Common myeloid progenitor, CD34-positive (primary cell): ENCODE data around the gene ROBO1.
"Not testable (repeated sequence)": the region's sequence is repeated elsewhere in the genome, so short reads cannot be mapped to it uniquely, and the experiment has no call there.

Source experiments
- CTCF ChIA-PET: fragments of 350-600 bp; sonication (Branson Sonifier 250); formaldehyde crosslinking; loops from one replicate; lab custom pipeline; 2021; ENCODE audit warnings: antibody characterized with exemption; lab: Charles Lee
- POLR2A ChIA-PET: fragments of 350-600 bp; sonication (Branson Sonifier 250); formaldehyde crosslinking; loops from one replicate; lab custom pipeline; 2021; ENCODE audit warnings: antibody characterized with exemption; lab: Charles Lee
- DNase-seq, 3 donors: peaks; one replicate each; pipeline versions ENCODE4 v3.0.0 to v3.0.0-alpha.2; 2013
- H3K27ac ChIP-seq, 2 experiments: 1 replicate in 1 of 2; 2 replicates in 1 of 2; pipeline ENCODE4 v1.7.0; 2013; ENCODE audit warnings: inconsistent platforms in 2 of 2, low read length in 2 of 2, mild to moderate bottlenecking in 2 of 2, low read depth in 1 of 2, moderate library complexity in 1 of 2; ENCODE audit not compliant: severe bottlenecking in 2 of 2, insufficient read depth in 1 of 2, poor library complexity in 1 of 2
- H3K27me3 ChIP-seq, 5 experiments: replicated peaks in 2 of 5; 1 replicate in 3 of 5; 2 replicates in 2 of 5; pipeline versions ENCODE4 v1.6.1 to v1.7.0; 2013; ENCODE audit warnings: low read length in 4 of 5, mild to moderate bottlenecking in 2 of 5, moderate library complexity in 2 of 5, inconsistent platforms in 1 of 5; ENCODE audit not compliant: insufficient read depth in 5 of 5, control insufficient read depth in 4 of 5
- H3K36me3 ChIP-seq, 4 experiments: 1 replicate in 2 of 4; 2 replicates in 2 of 4; pipeline versions ENCODE4 v1.6.1 to v1.7.0; 2013; ENCODE audit warnings: low read length in 3 of 4, control low read depth in 1 of 4, mild to moderate bottlenecking in 1 of 4; ENCODE audit not compliant: control insufficient read depth in 4 of 4, insufficient read depth in 4 of 4
- H3K4me1 ChIP-seq, 4 experiments: 1 replicate in 3 of 4; 2 replicates in 1 of 4; pipeline versions ENCODE4 v1.6.1 to v1.7.1; 2013; ENCODE audit warnings: low read length in 3 of 4, mild to moderate bottlenecking in 3 of 4, control low read depth in 1 of 4, inconsistent platforms in 1 of 4, moderate library complexity in 1 of 4; ENCODE audit not compliant: control insufficient read depth in 4 of 4, insufficient read depth in 4 of 4; ENCODE audit errors: control extremely low read depth in 1 of 4
- H3K4me3 ChIP-seq, 7 experiments: 1 replicate in 4 of 7; 2 replicates in 3 of 7; pipeline versions ENCODE4 v1.5.1 to v1.7.0; 2013; ENCODE audit warnings: mild to moderate bottlenecking in 7 of 7, low read length in 6 of 7, moderate library complexity in 6 of 7, inconsistent platforms in 2 of 7, low read depth in 2 of 7, control low read depth in 1 of 7; ENCODE audit not compliant: insufficient read depth in 4 of 7, control insufficient read depth in 1 of 7; ENCODE audit errors: extremely low read depth in 1 of 7
- H3K9me3 ChIP-seq, 5 experiments: 1 replicate in 4 of 5; 2 replicates in 1 of 5; pipeline versions ENCODE4 v1.6.1 to v1.7.1; 2013; ENCODE audit warnings: low read length in 4 of 5, mild to moderate bottlenecking in 2 of 5, inconsistent platforms in 1 of 5, low read depth in 1 of 5, moderate library complexity in 1 of 5; ENCODE audit not compliant: control insufficient read depth in 4 of 5, insufficient read depth in 2 of 5; ENCODE audit errors: control extremely low read depth in 1 of 5
- WGBS: methylation state at CpG from one replicate; pipeline ENCODE4 v1.1.5; 2013; ENCODE audit not compliant: insufficient coverage; 5-methylcytosine and 5-hydroxymethylcytosine counted together

ROBO1 gene

DNA sequence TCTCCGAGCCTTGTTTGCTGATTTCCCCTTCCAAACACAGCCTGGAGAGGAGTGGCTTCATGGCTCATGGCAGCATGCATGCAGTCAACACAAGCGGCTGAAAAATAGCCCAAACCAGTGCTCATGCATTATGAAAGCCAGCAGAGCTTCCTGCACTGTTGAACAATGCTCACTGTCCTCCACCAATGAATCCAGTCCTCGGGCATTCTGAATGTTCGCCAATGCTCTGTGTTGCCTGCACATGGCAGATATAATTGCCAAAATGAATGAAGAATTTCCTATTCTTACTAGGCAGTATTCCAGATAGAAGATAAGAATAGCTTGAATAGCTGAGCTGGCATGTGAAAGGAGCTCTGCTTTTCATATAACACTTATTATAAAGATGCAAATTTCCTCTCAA, 252.7 kb downstream of the ROBO1 start:
- Histone ChIP-seq H3K36me3 (no peaks in the 10 kb centered on the region), H3K4me3 (no peak overlapping the region), H3K27ac (no peak overlapping the region), H3K4me1 (no peaks in the 10 kb centered on the region), H3K9me3 (no peaks in the 10 kb centered on the region), H3K27me3 (peaks cover 0 to 2% (median 0%) of the 10 kb centered on the region in 5 experiments)
- DNase-seq: no peak
- CTCF ChIA-PET: no interaction called here
- WGBS: 100% methylated on average over 2 of the region's 4 CpGs
- POLR2A ChIA-PET: no interaction called here

DNA sequence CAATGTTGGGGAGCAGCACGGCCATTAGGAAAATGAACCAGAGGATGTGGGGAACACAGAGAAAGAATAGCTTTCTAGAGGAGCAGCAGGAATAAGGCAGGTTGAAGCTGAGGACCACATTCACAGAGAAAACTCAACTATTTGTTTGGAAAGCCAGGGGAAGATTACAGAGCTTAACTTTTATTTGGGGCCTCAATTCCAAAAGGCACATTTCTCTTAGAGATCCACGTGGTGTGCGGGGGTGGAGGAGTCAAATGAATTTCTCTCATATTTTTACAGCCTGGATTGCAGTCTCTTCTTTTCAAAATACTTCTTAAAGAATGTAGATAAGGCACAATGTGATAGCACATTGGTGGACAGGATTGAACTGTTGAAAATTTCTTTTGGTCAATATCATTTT, 253.7 kb downstream of the ROBO1 start:
- DNase-seq: no peak
- Histone ChIP-seq H3K4me3 (no peak overlapping the region), H3K27ac (no peak overlapping the region), H3K4me1 (no peaks in the 10 kb centered on the region), H3K9me3 (no peaks in the 10 kb centered on the region), H3K27me3 (peaks cover 0 to 2% (median 0%) of the 10 kb centered on the region in 5 experiments), H3K36me3 (no peaks in the 10 kb centered on the region)
- POLR2A ChIA-PET: no interaction called here
- CTCF ChIA-PET: no interaction called here
- 83% methylated on average over 1 of the region's 3 CpGs for WGBS

- ChIA-PET POLR2A (no interaction called here), CTCF (no interaction called here)
- no peak overlapping the region for H3K4me3 ChIP-seq
- no peaks in the 10 kb centered on the region for H3K36me3 ChIP-seq
- no peaks in the 10 kb centered on the region for H3K4me1 ChIP-seq
- no CpG with 5 or more reads among the region's 1 CpG for WGBS
- H3K9me3 ChIP-seq: no peaks in the 10 kb centered on the region
- H3K27me3 ChIP-seq: no peaks in the 10 kb centered on the region
- no peak for DNase-seq
- no peak overlapping the region for H3K27ac ChIP-seq
These were observed 261.0 kb downstream of the ROBO1 start for GRCh38 chr3:79506751-79507150.

DNA sequence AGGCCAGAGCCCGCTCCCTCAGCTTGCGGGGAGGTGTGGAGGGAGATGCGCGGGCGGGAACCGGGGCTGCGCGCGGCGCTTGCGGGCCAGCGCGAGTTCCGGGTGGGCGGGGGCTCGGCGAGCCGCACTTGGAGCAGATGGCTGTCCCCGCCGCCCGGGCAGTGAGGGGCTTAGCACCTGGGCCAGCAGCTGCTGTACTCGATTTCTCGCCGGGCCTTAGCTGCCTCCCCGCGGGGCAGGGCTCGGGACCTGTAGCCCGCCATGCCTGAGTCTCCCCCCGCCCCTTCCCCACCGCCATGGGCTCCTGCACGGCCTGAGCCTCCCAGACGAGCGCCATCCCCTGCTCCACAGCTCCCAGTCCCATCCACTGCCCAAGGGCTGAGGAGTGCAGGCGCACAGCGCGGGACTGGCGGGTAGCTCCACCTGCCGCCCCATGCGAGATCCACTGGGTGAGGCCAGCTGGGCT, 265.5 kb downstream of the ROBO1 start:
- H3K27me3 ChIP-seq, H3K4me1 ChIP-seq, CTCF ChIA-PET, DNase-seq, H3K27ac ChIP-seq, POLR2A ChIA-PET, H3K9me3 ChIP-seq, H3K4me3 ChIP-seq, H3K36me3 ChIP-seq: not testable (repeated sequence)
- over 99% methylated on average over 18 of the region's 39 CpGs for WGBS

- Histone ChIP-seq H3K27ac (no peak overlapping the region), H3K9me3 (no peaks in the 10 kb centered on the region), H3K36me3 (no peaks in the 10 kb centered on the region), H3K4me1 (no peaks in the 10 kb centered on the region), H3K4me3 (no peak overlapping the region), H3K27me3 (no peaks in the 10 kb centered on the region)
- peak in 2 of 3 donors; percentile 3 to 5 for DNase-seq
- POLR2A ChIA-PET: no interaction called here
- CTCF ChIA-PET: interaction anchor here (1.0 kb wide), 1 partner anchor 33 kb away, joined by 3 read pairs; no protein-coding TSS in a partner anchor
- no CpG with 5 or more reads among the region's 7 CpGs for WGBS
These were observed 270.2 kb downstream of the ROBO1 start for GRCh38 chr3:79497447-79498111.

DNA sequence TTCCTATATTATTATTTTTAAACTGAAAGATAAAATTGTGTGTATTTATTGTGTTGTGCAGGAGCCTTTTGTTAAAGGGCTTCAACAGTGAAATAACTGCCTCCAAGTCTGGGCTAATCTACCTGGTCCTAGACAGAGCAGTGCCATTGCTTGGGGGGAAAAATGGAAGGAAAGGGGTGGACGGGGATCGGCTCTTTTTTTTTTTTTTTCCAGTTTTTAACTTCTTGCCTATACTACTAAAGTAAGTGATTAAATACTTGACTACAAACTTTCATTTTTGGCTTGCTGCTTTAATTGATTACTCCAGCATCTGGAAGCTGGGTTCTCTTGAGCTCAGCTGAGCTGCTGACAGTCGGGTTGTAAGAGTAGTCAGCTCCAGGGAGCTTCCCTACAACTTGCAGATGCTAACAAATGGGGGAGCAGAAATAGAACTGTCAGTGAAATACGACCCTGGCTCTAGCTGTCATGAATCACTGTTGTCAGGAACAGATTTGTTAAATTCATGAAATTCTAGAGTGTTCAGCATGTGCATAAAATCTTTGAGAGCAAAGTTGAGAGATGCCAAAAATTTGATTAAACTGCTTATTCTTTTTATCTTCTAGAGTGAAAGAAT, 276.7 kb downstream of the ROBO1 start:
- H3K9me3 ChIP-seq: no peaks in the 10 kb centered on the region
- no peak overlapping the region for H3K4me3 ChIP-seq
- 44% methylated on average over 1 of the region's 4 CpGs for WGBS
- no peaks in the 10 kb centered on the region for H3K27me3 ChIP-seq
- H3K36me3 ChIP-seq: no peaks in the 10 kb centered on the region
- ChIA-PET CTCF (no interaction called here), POLR2A (no interaction called here)
- H3K4me1 ChIP-seq: no peaks in the 10 kb centered on the region
- H3K27ac ChIP-seq: no peak overlapping the region
- DNase-seq: no peak

- H3K9me3 ChIP-seq: no peaks in the 10 kb centered on the region
- 90% methylated on average over 6 of the region's 8 CpGs for WGBS
- ChIA-PET POLR2A (no interaction called here), CTCF (no interaction called here)
- no peaks in the 10 kb centered on the region for H3K36me3 ChIP-seq
- H3K4me1 ChIP-seq: no peaks in the 10 kb centered on the region
- H3K27me3 ChIP-seq: no peaks in the 10 kb centered on the region
- no peak overlapping the region for H3K4me3 ChIP-seq
- DNase-seq: no peak
- no peak overlapping the region for H3K27ac ChIP-seq
These were observed 277.4 kb downstream of the ROBO1 start for GRCh38 chr3:79490165-79491028.
